ENCODE measurements around the gene NTN3.

DNA sequence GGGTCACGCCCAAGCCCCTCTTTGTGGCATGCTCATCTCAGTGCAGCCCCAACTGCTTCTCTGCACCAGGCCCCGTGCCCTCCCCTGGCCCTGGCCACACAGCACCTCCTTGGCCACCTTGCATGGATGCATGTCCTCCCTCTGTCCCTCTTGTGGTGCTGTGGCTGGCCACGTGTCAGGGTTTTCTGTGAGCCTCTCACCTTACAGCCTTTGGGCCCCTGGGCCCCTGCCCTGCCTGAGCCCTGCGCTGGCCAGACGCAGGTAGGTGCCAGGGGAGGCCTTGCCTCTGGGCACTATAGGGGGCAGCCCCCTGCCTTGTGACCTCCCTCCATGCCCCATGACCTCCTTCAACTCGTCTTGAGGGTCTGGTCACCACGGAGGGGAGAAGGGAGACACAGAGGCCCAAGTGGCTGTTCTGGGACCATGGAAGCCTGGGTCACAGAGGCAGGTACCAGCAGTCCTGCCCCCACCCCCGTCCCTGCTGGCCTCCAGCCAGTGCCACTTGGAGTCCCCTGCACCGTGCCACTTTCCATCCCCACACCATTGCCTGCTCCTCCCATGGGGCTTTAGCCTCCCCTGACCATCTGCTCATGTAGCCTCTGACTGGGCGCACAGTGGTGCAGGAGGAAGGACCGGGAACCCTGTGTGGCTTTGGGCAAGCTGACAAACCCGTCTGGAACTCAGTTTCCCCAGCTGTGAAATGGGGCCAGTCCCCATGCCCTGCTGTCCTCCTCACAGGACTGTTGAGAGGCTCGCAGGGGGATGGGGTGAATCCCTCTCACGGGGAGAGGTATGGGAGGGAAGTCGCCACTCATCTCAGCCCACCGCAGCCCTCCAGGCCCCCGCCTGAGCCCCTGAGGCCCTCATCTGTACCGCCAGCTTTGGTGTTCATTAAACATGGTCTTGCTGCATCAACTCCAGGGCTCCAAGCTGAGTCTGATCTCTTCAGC is 31.1 kb downstream of the NTN3 start:
- TF ChIP-seq, protein P1, sequence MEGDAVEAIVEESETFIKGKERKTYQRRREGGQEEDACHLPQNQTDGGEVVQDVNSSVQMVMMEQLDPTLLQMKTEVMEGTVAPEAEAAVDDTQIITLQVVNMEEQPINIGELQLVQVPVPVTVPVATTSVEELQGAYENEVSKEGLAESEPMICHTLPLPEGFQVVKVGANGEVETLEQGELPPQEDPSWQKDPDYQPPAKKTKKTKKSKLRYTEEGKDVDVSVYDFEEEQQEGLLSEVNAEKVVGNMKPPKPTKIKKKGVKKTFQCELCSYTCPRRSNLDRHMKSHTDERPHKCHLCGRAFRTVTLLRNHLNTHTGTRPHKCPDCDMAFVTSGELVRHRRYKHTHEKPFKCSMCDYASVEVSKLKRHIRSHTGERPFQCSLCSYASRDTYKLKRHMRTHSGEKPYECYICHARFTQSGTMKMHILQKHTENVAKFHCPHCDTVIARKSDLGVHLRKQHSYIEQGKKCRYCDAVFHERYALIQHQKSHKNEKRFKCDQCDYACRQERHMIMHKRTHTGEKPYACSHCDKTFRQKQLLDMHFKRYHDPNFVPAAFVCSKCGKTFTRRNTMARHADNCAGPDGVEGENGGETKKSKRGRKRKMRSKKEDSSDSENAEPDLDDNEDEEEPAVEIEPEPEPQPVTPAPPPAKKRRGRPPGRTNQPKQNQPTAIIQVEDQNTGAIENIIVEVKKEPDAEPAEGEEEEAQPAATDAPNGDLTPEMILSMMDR (IDR thresholded peaks at IDR 0.05; ENCODE audit: poor library complexity): no peak
- TF ChIP-seq EZH2 (IDR thresholded peaks at IDR 0.05; ENCODE audit: borderline replicate concordance) (no peak), EZH2phosphoT487 (IDR thresholded peaks at IDR 0.05; ENCODE audit: low read depth, severe bottlenecking, unreplicated experiment) (no peak)

Data from hepatocyte (in vitro differentiated cells).